ENCODE data around the gene MMGT1.
"Not testable (repeated sequence)": the region's sequence is repeated elsewhere in the genome, so short reads cannot be mapped to it uniquely, and the experiment has no call there.

MMGT1 gene

DNA sequence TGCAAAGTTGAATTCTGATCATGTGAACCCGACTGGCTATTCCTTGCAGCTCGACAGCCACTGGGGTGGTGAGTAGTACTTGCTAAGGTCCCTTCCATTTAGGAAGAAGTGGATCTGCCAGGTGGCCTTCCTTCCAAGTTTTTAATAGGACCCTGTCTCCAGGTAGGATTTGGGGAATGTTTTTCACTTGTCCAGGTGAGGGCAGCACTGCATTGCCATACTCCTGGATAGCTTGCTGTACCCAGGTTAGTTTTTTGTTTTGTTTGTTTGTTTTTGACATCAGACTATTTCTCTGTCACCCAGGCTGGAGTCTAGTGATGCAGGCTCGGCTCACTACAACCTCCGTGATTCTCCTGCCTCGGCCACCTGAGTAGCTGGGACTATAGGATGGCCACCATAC, 50.4 kb downstream of the MMGT1 start:
- DNase-seq (ENCODE audit: low read depth in 2 of 2): no peak

DNA sequence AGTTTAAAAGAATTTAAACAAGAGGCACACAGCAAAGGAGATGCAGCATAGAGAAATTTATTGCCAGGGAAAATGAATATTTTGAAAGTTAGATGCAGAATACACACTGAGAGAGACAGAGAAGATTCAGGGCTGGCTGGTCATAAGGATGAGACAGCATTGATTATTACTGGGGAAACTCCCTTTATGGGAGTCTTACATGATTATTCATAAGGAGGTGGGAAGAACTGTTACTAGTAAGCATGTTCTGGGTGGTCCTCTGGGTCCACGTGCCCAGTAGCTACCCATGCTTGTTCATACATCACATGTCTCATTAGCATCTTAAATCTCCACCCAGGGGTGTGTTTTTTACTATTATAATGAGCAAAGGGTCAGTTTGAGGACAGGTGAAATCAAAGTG, 53.3 kb downstream of the MMGT1 start:
- DNase-seq (ENCODE audit: low read depth in 2 of 2): not testable (repeated sequence)

DNA sequence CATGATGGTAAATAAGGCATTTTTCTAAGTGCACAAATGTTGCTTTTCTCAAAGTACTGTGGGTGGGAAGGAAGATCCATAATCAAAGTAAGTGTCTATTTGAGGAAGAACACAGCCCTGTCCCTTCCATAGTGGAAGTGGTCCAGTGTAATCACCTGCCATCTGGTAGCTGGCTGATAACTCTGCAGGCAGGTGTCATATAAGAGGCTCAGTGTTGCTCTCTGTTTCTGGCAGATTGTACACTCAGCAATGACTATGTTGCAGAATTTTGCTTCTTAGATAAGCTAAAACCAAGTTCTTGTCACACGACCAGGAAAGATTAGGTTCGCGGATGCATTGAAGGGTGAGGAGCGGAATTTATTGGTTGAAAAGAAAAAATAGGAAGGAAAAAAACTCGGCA, 59.4 kb downstream of the MMGT1 start:
- DNase-seq (ENCODE audit: low read depth in 2 of 2): no peak

All from stimulated activated CD8-positive, alpha-beta memory T cell treated with anti-CD3 and anti-CD28 coated beads, Interleukin-7, amount 100 ng/mL, for 4 hours (primary cell).